ENCODE measurements around the gene NR1H4.
"Not testable (repeated sequence)": the region's sequence is repeated elsewhere in the genome, so short reads cannot be mapped to it uniquely, and the experiment has no call there.

NR1H4 gene

GRCh38 chr12:100473716-100474150, at the start of gene NR1H4:
TSS of gene NR1H4 (plus strand) at chr12:100473866. CDS start at chr12:100493324, 19,458 bp downstream.
- DNase-seq: no peak

- no peak for DNase-seq
Measured at GRCh38 chr12:100426145-100426544, 47.5 kb upstream of the NR1H4 start.

- peak; percentile 16 for DNase-seq
Measured at GRCh38 chr12:100427078-100427477, 46.6 kb upstream of the NR1H4 start.

- not testable (repeated sequence) for DNase-seq
Measured at GRCh38 chr12:100430251-100430650, 43.4 kb upstream of the NR1H4 start.

- peak; percentile 3 for DNase-seq
Measured at GRCh38 chr12:100433701-100434100, 40.0 kb upstream of the NR1H4 start.

- DNase-seq: no peak
Measured at GRCh38 chr12:100434177-100434576, 39.5 kb upstream of the NR1H4 start.

GRCh38 chr12:100435957-100436356, 37.7 kb upstream of the NR1H4 start:
- DNase-seq: no peak

- no peak for DNase-seq
Measured at GRCh38 chr12:100437038-100437841, 36.4 kb upstream of the NR1H4 start.

- DNase-seq: no peak
Measured at GRCh38 chr12:100439797-100440196, 33.9 kb upstream of the NR1H4 start.

GRCh38 chr12:100442403-100442802, 31.3 kb upstream of the NR1H4 start:
- no peak for DNase-seq

- DNase-seq: peak; percentile 0
Measured at GRCh38 chr12:100443434-100443833, 30.2 kb upstream of the NR1H4 start.

GRCh38 chr12:100445081-100445481, 28.6 kb upstream of the NR1H4 start:
- DNase-seq: peak; percentile 19

GRCh38 chr12:100447381-100447780, 26.3 kb upstream of the NR1H4 start:
- no peak for DNase-seq

GRCh38 chr12:100448656-100449055, 25.0 kb upstream of the NR1H4 start:
- no peak for DNase-seq

- no peak for DNase-seq
Measured at GRCh38 chr12:100450735-100451134, 22.9 kb upstream of the NR1H4 start.

- DNase-seq: no peak
Measured at GRCh38 chr12:100453951-100454350, 19.7 kb upstream of the NR1H4 start.

GRCh38 chr12:100455896-100456295, 17.8 kb upstream of the NR1H4 start:
- no peak for DNase-seq

- DNase-seq: no peak
Measured at GRCh38 chr12:100458191-100458590, 15.5 kb upstream of the NR1H4 start.

GRCh38 chr12:100460702-100461101, 13.0 kb upstream of the NR1H4 start:
- no peak for DNase-seq

- no peak for DNase-seq
Measured at GRCh38 chr12:100461330-100461973, 12.2 kb upstream of the NR1H4 start.

GRCh38 chr12:100463661-100464060, 10.0 kb upstream of the NR1H4 start:
- no peak for DNase-seq

GRCh38 chr12:100464529-100464928, 9.1 kb upstream of the NR1H4 start:
- DNase-seq: no peak

GRCh38 chr12:100468126-100468525, 5.5 kb upstream of the NR1H4 start:
- DNase-seq: no peak

- no peak for DNase-seq
Measured at GRCh38 chr12:100472325-100472724, 1.3 kb upstream of the NR1H4 start.

Measured in suppressor macrophage treated with lipopolysaccharide for 4 hours (primary cell).